Upper lobe of left lung (tissue), 4 donors: ENCODE data around the gene CHCHD3.

Experiments
- EP300 ChIP-seq, 4 donors: sonication (generic); formaldehyde crosslinking; IDR thresholded peaks; one replicate each; pipeline ENCODE4 v1.5.1; 2017; ENCODE audit warnings: antibody characterized with exemption in 4 of 4, control low read depth in 2 of 4
- POLR2A ChIP-seq, 4 donors: fragments of 450-650 bp; IDR thresholded peaks; one replicate each; pipeline ENCODE4 v1.5.1; 2016 to 2017; ENCODE audit warnings: antibody characterized with exemption in 4 of 4, mild to moderate bottlenecking in 2 of 4
- POLR2AphosphoS5 ChIP-seq, 2 donors: sonication (generic); formaldehyde crosslinking; IDR thresholded peaks; one replicate each; pipeline ENCODE4 v1.5.1; 2017; ENCODE audit warnings: antibody characterized with exemption in 2 of 2
- TF ChIP-seq, protein P1 (sequence below), 6 experiments: fragments of 450-650 bp in 4 of 6; fragments of 200-600 bp in 2 of 6; sonication (generic) in 2 of 6; IDR thresholded peaks; one replicate each; pipeline ENCODE4 v1.5.1; 2016 to 2019; ENCODE audit warnings: antibody characterized with exemption in 6 of 6

DNA sequence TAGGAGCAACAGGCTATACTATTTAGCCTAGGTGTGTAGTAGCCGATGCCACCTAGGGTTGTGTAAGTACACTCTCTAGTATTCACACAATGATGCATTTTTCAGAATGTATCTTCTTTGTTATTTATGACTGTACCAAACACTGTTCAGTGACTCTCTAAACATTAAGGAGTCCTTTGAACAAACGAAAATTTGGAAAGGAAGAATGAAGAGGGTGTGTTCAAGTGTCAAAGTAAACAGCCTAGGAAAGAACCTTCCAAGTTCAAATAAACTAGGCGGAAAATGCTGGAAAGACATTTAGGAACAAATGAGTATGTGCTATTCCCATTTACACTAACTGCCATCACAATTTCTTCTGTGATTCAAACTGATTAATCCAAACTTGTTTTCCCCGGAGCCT lies 142.4 kb downstream of the CHCHD3 start:
- TF ChIP-seq EP300 (IDR thresholded peaks at IDR 0.05), result no peak
- TF ChIP-seq, protein P1, sequence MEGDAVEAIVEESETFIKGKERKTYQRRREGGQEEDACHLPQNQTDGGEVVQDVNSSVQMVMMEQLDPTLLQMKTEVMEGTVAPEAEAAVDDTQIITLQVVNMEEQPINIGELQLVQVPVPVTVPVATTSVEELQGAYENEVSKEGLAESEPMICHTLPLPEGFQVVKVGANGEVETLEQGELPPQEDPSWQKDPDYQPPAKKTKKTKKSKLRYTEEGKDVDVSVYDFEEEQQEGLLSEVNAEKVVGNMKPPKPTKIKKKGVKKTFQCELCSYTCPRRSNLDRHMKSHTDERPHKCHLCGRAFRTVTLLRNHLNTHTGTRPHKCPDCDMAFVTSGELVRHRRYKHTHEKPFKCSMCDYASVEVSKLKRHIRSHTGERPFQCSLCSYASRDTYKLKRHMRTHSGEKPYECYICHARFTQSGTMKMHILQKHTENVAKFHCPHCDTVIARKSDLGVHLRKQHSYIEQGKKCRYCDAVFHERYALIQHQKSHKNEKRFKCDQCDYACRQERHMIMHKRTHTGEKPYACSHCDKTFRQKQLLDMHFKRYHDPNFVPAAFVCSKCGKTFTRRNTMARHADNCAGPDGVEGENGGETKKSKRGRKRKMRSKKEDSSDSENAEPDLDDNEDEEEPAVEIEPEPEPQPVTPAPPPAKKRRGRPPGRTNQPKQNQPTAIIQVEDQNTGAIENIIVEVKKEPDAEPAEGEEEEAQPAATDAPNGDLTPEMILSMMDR (IDR thresholded peaks at IDR 0.05), result no peak
- no peak for TF ChIP-seq POLR2A (IDR thresholded peaks at IDR 0.05)
- no peak for TF ChIP-seq POLR2AphosphoS5 (IDR thresholded peaks at IDR 0.05)
